ENCODE measurements around the gene NT5C2.

The NT5C2 gene

DNA sequence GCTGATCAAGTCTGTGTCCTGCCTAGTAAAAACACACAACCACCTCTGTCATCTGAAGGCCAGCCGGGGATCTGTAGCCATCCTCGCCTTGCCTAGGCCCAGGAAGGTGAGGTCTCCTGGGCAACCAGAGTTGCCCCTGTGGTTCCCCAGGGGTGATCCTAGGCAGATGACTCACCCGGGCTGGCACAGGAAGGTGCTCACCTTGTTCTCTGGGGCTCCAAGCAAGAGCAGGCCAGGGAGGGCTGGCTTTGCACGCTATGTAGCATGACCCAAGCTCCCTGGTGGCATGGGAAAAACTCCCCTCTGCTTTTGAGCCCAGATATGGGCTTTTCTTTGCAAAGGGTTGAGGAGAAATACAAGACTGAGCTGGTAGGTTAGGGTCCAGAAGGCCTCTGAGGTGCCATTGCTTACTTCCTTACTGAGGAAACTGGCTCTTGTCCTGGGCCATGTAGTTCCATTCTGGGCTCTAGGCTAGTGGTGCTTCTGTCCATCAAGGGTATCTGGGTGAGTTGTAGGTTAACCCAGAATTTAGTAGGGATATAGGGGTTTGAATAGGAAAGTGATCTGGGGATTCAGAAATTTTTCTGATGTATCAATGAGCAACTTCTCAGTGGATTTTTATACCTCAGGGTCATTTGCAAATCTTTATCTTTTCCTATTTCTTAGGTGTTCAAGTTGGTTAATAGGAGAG lies 112.0 kb downstream of the NT5C2 start:
- TF ChIP-seq, protein P1, sequence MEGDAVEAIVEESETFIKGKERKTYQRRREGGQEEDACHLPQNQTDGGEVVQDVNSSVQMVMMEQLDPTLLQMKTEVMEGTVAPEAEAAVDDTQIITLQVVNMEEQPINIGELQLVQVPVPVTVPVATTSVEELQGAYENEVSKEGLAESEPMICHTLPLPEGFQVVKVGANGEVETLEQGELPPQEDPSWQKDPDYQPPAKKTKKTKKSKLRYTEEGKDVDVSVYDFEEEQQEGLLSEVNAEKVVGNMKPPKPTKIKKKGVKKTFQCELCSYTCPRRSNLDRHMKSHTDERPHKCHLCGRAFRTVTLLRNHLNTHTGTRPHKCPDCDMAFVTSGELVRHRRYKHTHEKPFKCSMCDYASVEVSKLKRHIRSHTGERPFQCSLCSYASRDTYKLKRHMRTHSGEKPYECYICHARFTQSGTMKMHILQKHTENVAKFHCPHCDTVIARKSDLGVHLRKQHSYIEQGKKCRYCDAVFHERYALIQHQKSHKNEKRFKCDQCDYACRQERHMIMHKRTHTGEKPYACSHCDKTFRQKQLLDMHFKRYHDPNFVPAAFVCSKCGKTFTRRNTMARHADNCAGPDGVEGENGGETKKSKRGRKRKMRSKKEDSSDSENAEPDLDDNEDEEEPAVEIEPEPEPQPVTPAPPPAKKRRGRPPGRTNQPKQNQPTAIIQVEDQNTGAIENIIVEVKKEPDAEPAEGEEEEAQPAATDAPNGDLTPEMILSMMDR (IDR thresholded peaks at IDR 0.05; ENCODE audit: low read depth, low read length) = no peak
- H3K4me3 ChIP-seq (ENCODE audit: low read depth, low read length) = no peak overlapping the region

DNA sequence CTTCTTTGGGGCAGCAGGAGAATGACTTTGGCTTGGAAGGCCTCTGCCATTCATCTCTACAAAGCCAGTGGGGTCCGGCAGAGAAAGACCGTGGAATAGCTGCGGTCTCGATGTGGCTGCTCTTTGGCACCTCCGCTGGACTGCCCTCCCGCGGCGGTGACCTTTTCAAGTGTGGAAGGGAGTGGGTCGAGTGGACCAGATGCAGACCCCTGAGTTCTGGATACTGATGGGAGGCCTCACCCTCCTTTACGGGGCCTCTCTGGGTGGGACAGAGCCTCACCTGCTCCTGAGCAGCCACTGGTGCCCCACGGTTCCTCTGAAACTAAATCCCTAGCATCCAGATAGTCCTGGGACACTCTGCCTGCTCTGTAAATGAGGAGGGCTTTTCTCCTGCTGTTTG lies 113.1 kb downstream of the NT5C2 start:
- TF ChIP-seq, protein P1 (IDR thresholded peaks at IDR 0.05; ENCODE audit: low read depth, low read length) = no peak
- H3K4me3 ChIP-seq (ENCODE audit: low read depth, low read length) = no peak overlapping the region

DNA sequence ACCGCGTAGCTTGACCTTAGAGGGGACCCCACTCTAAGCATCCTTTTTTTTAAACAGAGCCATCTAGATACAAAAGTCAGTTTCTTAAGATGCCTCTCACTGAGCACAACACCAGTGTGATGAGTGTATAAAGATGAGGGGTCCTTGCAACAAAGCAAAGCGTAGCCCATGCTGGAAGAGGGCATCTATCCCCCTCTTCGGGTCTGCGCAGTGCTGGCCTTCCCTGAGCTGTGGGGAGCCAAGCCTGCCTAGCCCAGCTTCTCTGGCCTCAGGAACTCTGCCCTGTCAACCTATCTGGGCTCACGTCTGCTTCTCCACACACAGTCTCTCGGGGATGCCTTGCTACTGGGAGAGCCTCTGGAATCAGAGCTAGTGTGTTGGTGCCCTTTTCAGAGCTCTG lies 114.0 kb downstream of the NT5C2 start:
- no peak overlapping the region for H3K4me3 ChIP-seq (ENCODE audit: low read depth, low read length)
- TF ChIP-seq, protein P1 (IDR thresholded peaks at IDR 0.05; ENCODE audit: low read depth, low read length) = no peak

DNA sequence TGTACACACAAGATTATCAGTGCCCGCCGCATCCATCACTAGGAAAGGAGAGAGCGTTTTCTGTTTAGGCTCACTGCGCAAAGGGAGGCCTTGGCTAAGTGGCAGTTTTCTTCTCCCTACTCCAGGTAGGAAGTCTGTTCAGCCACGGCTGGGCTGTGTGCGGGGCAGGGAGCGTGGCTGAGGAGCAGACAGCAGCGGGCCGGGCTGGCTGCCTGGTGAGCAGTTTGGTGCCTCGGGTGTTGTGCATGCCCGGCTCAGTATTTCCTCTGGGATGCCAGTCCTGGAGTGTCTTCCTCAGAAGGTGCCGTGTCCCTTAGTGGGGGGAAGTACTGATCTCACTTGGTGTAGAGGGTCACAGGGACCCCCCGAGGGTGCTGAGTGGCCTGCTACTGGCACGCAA lies 114.4 kb downstream of the NT5C2 start:
- no peak overlapping the region for H3K4me3 ChIP-seq (ENCODE audit: low read depth, low read length)
- TF ChIP-seq, protein P1 (IDR thresholded peaks at IDR 0.05; ENCODE audit: low read depth, low read length) = no peak

DNA sequence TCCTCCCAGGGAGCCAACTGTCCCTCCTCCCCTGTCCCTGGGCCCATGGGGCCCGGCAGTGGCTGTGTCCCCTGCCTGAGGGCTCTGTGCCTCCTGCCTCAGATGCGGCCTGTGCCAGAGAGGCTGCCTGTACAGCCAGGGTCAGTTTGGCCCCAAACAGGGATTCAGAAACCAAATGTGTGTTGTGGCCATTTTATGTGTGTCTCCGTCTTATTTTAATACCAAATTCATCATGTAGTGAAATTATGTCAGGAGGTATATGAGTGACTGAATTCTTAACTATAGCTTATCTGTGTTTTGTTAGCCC lies 114.8 kb downstream of the NT5C2 start:
- TF ChIP-seq, protein P1 (IDR thresholded peaks at IDR 0.05; ENCODE audit: low read depth, low read length) = no peak

DNA sequence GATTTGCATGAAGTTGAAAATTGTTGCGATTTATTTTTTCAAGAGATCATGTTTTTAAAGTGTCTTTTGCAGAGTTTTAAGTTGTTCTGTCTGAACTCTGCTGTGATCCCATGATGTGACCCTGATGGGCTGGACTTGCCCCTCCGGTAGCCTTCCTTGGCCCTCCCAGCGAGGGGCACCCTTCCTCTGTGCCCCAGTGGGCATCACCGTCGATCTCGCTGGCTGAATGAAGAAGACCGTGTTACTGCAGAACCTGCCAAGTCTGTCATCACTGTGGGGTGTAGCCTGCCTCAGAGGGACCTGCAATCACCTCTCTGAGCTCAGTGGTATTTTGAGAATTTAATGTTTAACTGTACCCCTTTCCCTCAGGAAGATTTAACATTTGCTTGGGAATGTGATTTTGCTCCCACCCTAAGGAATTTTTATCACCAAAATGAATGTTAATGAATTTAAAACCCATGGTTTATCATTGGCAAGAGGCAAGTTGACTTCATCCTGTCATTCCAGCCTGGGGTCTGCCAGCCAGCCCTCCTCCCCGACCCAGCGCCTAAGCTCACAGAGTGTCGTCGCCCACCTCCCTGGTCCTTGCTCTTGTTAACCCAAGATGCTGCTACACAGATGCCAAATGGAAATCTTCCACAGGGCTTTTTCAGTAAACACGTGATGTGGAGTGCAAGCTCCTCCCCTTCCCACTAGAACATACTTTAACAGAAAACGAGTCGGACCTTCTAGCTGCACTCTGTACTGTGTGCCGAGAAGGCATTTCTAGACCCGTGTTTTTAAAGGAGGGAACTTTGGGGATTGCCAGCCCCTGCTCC lies 115.4 kb downstream of the NT5C2 start:
- TF ChIP-seq, protein P1 (IDR thresholded peaks at IDR 0.05; ENCODE audit: low read depth, low read length) = no peak
- H3K4me3 ChIP-seq (ENCODE audit: low read depth, low read length) = no peak overlapping the region

More for the DNA sequence above, 114.8 kb downstream of the NT5C2 start:
- H3K4me3 ChIP-seq (ENCODE audit: low read depth, low read length) = no peak overlapping the region

DNA sequence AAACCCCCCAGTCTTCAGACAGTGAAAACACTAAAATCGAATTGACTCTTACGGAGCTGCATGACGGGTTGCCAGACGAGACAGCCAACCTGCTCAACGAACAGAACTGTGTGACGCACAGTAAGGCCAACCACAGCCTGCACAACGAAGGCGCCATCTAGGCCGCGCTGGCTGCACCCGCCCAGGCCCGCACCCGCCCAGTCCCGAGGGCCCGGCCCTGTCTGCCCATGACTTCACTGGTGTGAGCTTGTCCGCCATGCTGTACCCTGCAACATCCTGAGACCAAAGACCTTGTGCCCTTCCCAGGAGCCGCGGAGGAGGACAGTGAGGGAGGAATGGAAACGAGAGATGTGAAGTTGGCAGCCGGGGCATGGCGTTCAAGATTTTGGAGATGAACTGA lies 116.1 kb downstream of the NT5C2 start:
- TF ChIP-seq, protein P1 (IDR thresholded peaks at IDR 0.05; ENCODE audit: low read depth, low read length) = no peak

More for the DNA sequence above, 116.1 kb downstream of the NT5C2 start:
- no peak overlapping the region for H3K4me3 ChIP-seq (ENCODE audit: low read depth, low read length)

Measured in WI38 (cell line).